A673 (cell line): ENCODE data around the gene GLCCI1. TPM values are rescaled to one million over a fixed set of nuclear protein-coding genes. Genes with fewer than 3 reads are reported as not detected.

Experiments used
- BruUV-seq: library from RNA; stranded (reverse); fragments of 400-500 nt; replicated peaks from 2 replicates; lab custom pipeline; 2021; lab: Mats Ljungman, UMichigan
- CTCF ChIA-PET: fragments of 300-600 bp; sonication (Branson Sonifier 250); formaldehyde crosslinking; loops from one replicate; lab custom pipeline; 2022; ENCODE audit warnings: antibody characterized with exemption; lab: Charles Lee
- POLR2A ChIA-PET: fragments of 300-600 bp; sonication (Branson Sonifier 250); formaldehyde crosslinking; loops from one replicate; lab custom pipeline; 2022; ENCODE audit warnings: antibody characterized with exemption; ENCODE audit not compliant: low non-redundant PET; lab: Charles Lee
- DNase-seq: peaks from one replicate; pipeline ENCODE4 v3.0.0-alpha.2; 2015; ENCODE audit warnings: low spot score
- H3K27ac ChIP-seq: fragments of 200-600 bp; sonication (generic); 2 replicates; pipeline ENCODE4 v1.5.1; 2016; ENCODE audit warnings: mixed run types, low read depth, mild to moderate bottlenecking, mixed read lengths, antibody characterized with exemption, low read length; ENCODE audit not compliant: poor library complexity, severe bottlenecking
- H3K27me3 ChIP-seq: fragments of 200-600 bp; sonication (generic); replicated peaks from 2 replicates; pipeline ENCODE4 v1.6.1; 2017; ENCODE audit warnings: mixed run types, low read depth, mild to moderate bottlenecking, mixed read lengths, antibody characterized with exemption, low read length; ENCODE audit not compliant: insufficient read depth, poor library complexity
- H3K36me3 ChIP-seq: fragments of 200-600 bp; sonication (generic); 2 replicates; pipeline ENCODE4 v1.6.1; 2016; ENCODE audit warnings: mixed run types, mild to moderate bottlenecking, mixed read lengths, antibody characterized with exemption, low read length; ENCODE audit not compliant: insufficient read depth, poor library complexity, severe bottlenecking
- H3K4me1 ChIP-seq: fragments of 200-600 bp; sonication (generic); 2 replicates; pipeline ENCODE4 v1.6.1; 2017; ENCODE audit warnings: mixed run types, mild to moderate bottlenecking, mixed read lengths, antibody characterized with exemption, low read length; ENCODE audit not compliant: insufficient read depth, poor library complexity, severe bottlenecking
- H3K4me3 ChIP-seq: fragments of 200-600 bp; sonication (generic); 2 replicates; pipeline ENCODE4 v1.5.1; 2016; ENCODE audit warnings: low read depth, mixed run types, mild to moderate bottlenecking, mixed read lengths, low read length; ENCODE audit not compliant: poor library complexity, severe bottlenecking
- H3K9me3 ChIP-seq: fragments of 200-600 bp; sonication (generic); 2 replicates; pipeline ENCODE4 v1.6.1; 2016; ENCODE audit warnings: mixed run types, low read depth, mild to moderate bottlenecking, mixed read lengths, antibody characterized with exemption, low read length; ENCODE audit not compliant: poor library complexity, severe bottlenecking
- EZH2 ChIP-seq: fragments of 200-600 bp; sonication (generic); IDR thresholded peaks from 2 replicates; pipeline ENCODE4 v1.6.1; 2017; ENCODE audit warnings: borderline replicate concordance, low read depth, mild to moderate bottlenecking, mixed read lengths, antibody characterized with exemption, low read length; ENCODE audit not compliant: poor library complexity, severe bottlenecking
- intact Hi-C: fragments of 100-400 bp; cut with micrococcal nuclease; formaldehyde crosslinking; loops from one replicate; pipeline ENCODE4 v1.10.0; 2022; ENCODE audit not compliant: unreplicated experiment
- total RNA-seq: library from RNA; stranded (reverse); gene quantifications from 2 replicates; pipeline ENCODE4 v1.2.3, GENCODE V29; 2021
- TF ChIP-seq, protein P1 (sequence below): fragments of 300-800, 200-600 bp; sonication (generic); conservative IDR thresholded peaks from 2 replicates; pipeline ENCODE4 v1.5.1; 2017; ENCODE audit warnings: low read depth, mild to moderate bottlenecking, antibody characterized with exemption, low read length, moderate library complexity, mixed read lengths

GLCCI1 gene
- total RNA-seq, 1 experiment from 2014 or later: 6.9 TPM

DNA sequence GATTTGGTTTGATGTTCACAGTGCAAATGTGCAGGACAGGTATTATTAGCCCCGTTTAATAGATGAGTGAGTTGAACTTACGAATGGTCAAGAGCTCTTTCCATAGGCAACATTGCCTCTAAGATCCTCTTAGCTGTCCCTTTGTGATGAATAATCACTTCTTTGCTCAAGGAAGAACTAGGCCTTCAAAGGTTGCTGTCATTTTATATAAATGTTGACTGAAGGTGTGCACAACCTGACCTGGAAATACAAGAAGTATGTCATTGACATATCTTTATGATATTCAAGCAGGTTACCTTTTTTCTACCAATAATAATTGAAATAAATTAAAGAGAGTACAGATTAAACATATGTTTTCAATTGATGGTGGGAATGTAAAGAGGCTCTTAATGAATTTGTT, 48.5 kb upstream of the GLCCI1 start:
- DNase-seq: no peak
- CTCF ChIA-PET: no interaction called here
- Histone ChIP-seq H3K27me3 (no peaks in the 10 kb centered on the region), H3K9me3 (no peaks in the 10 kb centered on the region), H3K4me3 (no peak overlapping the region), H3K4me1 (no peaks in the 10 kb centered on the region), H3K27ac (no peak overlapping the region), H3K36me3 (no peaks in the 10 kb centered on the region)
- BruUV-seq: no TSS peak
- TF ChIP-seq, protein P1, sequence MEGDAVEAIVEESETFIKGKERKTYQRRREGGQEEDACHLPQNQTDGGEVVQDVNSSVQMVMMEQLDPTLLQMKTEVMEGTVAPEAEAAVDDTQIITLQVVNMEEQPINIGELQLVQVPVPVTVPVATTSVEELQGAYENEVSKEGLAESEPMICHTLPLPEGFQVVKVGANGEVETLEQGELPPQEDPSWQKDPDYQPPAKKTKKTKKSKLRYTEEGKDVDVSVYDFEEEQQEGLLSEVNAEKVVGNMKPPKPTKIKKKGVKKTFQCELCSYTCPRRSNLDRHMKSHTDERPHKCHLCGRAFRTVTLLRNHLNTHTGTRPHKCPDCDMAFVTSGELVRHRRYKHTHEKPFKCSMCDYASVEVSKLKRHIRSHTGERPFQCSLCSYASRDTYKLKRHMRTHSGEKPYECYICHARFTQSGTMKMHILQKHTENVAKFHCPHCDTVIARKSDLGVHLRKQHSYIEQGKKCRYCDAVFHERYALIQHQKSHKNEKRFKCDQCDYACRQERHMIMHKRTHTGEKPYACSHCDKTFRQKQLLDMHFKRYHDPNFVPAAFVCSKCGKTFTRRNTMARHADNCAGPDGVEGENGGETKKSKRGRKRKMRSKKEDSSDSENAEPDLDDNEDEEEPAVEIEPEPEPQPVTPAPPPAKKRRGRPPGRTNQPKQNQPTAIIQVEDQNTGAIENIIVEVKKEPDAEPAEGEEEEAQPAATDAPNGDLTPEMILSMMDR: no peak
- no peak for TF ChIP-seq EZH2
- POLR2A ChIA-PET: no interaction called here
- intact Hi-C loops: no loop called here

DNA sequence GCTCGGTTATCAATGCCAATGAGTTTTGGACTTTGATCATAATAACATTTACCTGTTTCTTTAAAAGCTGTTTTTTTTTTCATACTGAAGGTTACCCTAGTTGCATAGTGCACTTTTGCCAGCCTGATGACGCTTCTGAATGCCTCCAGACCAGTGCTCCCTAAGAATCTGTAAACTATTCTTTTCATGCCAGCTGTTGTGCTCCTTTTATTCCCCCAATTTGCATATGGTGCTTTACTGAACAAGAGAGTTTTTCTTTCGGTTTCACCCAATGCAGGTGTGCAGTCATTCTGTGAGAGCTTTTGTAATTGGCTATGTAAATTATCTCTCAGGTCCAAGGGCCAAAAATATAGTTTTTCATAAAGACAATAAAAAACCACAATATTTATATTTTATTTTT, 48.1 kb upstream of the GLCCI1 start:
- POLR2A ChIA-PET: no interaction called here
- intact Hi-C loops: no loop called here
- H3K27ac ChIP-seq: no peak overlapping the region
- BruUV-seq: no TSS peak
- CTCF ChIA-PET: no interaction called here
- no peaks in the 10 kb centered on the region for H3K4me1 ChIP-seq
- no peak overlapping the region for H3K4me3 ChIP-seq
- no peaks in the 10 kb centered on the region for H3K9me3 ChIP-seq
- H3K27me3 ChIP-seq: no peaks in the 10 kb centered on the region
- no peak for DNase-seq
- no peak for TF ChIP-seq EZH2
- TF ChIP-seq, protein P1: no peak
- no peaks in the 10 kb centered on the region for H3K36me3 ChIP-seq

DNA sequence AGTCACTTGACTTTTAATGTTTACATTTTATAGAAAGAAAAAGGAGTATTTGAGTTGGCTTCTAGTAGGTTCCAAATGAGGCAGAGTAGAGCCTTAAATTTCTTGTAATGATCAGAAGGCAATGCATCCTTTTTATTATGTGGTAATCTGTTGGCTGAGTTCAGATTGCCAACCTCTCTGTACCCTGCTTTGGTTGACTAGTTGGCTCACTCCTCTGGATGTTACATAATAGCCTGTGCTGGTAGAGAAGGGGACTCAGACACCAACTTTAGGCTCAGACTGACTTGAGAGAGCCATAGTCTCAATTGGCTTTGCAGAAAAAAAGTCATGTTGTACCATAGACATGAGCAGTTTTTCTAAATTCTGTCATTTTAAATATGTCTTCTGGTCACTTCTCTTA, 46.8 kb upstream of the GLCCI1 start:
- Histone ChIP-seq H3K9me3 (no peaks in the 10 kb centered on the region), H3K4me3 (no peak overlapping the region), H3K4me1 (no peaks in the 10 kb centered on the region), H3K27ac (no peak overlapping the region), H3K27me3 (no peaks in the 10 kb centered on the region), H3K36me3 (no peaks in the 10 kb centered on the region)
- POLR2A ChIA-PET: no interaction called here
- intact Hi-C loops: no loop called here
- CTCF ChIA-PET: no interaction called here
- TF ChIP-seq EZH2: no peak
- TF ChIP-seq, protein P1: no peak
- no peak for DNase-seq
- no TSS peak for BruUV-seq
